HG02623 (cell line): ENCODE measurements around the gene AMPD3.

Experiments used
- ATAC-seq: cut with Tn5 transposase; IDR thresholded peaks from one replicate; pipeline ENCODE4 v1.9.1; 2021; ENCODE audit warnings: moderate library complexity; ENCODE audit not compliant: unreplicated experiment

Gene AMPD3

GRCh38 chr11:10500757-10501684 lies 46.0 kb downstream of the AMPD3 start:
- no peak for ATAC-seq

- no peak for ATAC-seq
Observed at GRCh38 chr11:10502065-10502680, 47.1 kb downstream of the AMPD3 start.

- no peak for ATAC-seq
Observed at GRCh38 chr11:10502770-10503169, 47.7 kb downstream of the AMPD3 start.

GRCh38 chr11:10503221-10503620 lies 48.2 kb downstream of the AMPD3 start:
- ATAC-seq, result no peak

- ATAC-seq, result no peak
Observed at GRCh38 chr11:10503777-10504480, 48.9 kb downstream of the AMPD3 start.

- no peak for ATAC-seq
Observed at GRCh38 chr11:10504490-10504889, 49.4 kb downstream of the AMPD3 start.

GRCh38 chr11:10505278-10506007 lies 50.4 kb downstream of the AMPD3 start:
- no peak for ATAC-seq

GRCh38 chr11:10506008-10506370 lies 50.9 kb downstream of the AMPD3 start:
- no peak for ATAC-seq

- ATAC-seq, result no peak
Observed at GRCh38 chr11:10511181-10511621, 56.1 kb downstream of the AMPD3 start.

GRCh38 chr11:10514202-10514601 lies 59.1 kb downstream of the AMPD3 start:
- ATAC-seq, result no peak

- no peak for ATAC-seq
Observed at GRCh38 chr11:10514709-10515108, 59.6 kb downstream of the AMPD3 start.

GRCh38 chr11:10515418-10515817 lies 60.4 kb downstream of the AMPD3 start:
- ATAC-seq, result no peak

GRCh38 chr11:10518123-10518522 lies 63.1 kb downstream of the AMPD3 start:
- ATAC-seq, result no peak

GRCh38 chr11:10518891-10519290 lies 63.8 kb downstream of the AMPD3 start:
- ATAC-seq, result no peak

GRCh38 chr11:10519630-10520029 lies 64.6 kb downstream of the AMPD3 start:
- no peak for ATAC-seq

GRCh38 chr11:10520562-10520961 lies 65.5 kb downstream of the AMPD3 start:
- ATAC-seq, result no peak

- ATAC-seq, result no peak
Observed at GRCh38 chr11:10522276-10522675, 67.2 kb downstream of the AMPD3 start.

GRCh38 chr11:10522921-10523320 lies 67.9 kb downstream of the AMPD3 start:
- ATAC-seq, result no peak

GRCh38 chr11:10524471-10524870 lies 69.4 kb downstream of the AMPD3 start:
- no peak for ATAC-seq

- peak; percentile 61 for ATAC-seq
Observed at GRCh38 chr11:10526974-10527918, 72.2 kb downstream of the AMPD3 start.
